ENCODE results near the gene KRTAP10-2.
"Not testable (repeated sequence)": the region's sequence is repeated elsewhere in the genome, so short reads cannot be mapped to it uniquely, and the experiment has no call there.

Gene KRTAP10-2

GRCh38 chr21:44503901-44504399 is 47.4 kb downstream of the KRTAP10-2 start:
- Histone ChIP-seq H3K27me3 (ENCODE audit: control insufficient read depth, insufficient read depth, low read length, poor library complexity, severe bottlenecking) (no peaks in the 10 kb centered on the region), H3K4me3 (ENCODE audit: insufficient read depth, low read depth, low read length) (no peak overlapping the region), H3K4me1 (ENCODE audit: control insufficient read depth, insufficient read depth, low read length) (peaks cover 11% of the 10 kb centered on the region), H3K36me3 (ENCODE audit: control insufficient read depth, insufficient read depth, low read length) (no peaks in the 10 kb centered on the region), H3K9me3 (ENCODE audit: control insufficient read depth, low read length) (no peaks in the 10 kb centered on the region), H3K27ac (ENCODE audit: insufficient read depth, low read depth, low read length, poor library complexity, severe bottlenecking) (no peak overlapping the region)
- 92 to 93% methylated on average over 20 of the region's 20 CpGs for WGBS, 2 experiments

- H3K27me3 ChIP-seq (ENCODE audit: control insufficient read depth, insufficient read depth, low read length, poor library complexity, severe bottlenecking); H3K36me3 ChIP-seq (ENCODE audit: control insufficient read depth, insufficient read depth, low read length); H3K27ac ChIP-seq (ENCODE audit: insufficient read depth, low read depth, low read length, poor library complexity, severe bottlenecking); H3K4me3 ChIP-seq (ENCODE audit: insufficient read depth, low read depth, low read length); H3K9me3 ChIP-seq (ENCODE audit: control insufficient read depth, low read length): not testable (repeated sequence)
- WGBS, 2 experiments: 91% methylated on average over 44 of the region's 44 CpGs
- H3K4me1 ChIP-seq (ENCODE audit: control insufficient read depth, insufficient read depth, low read length): peaks cover 11% of the 10 kb centered on the region
Measured at GRCh38 chr21:44503006-44503889, 48.1 kb downstream of the KRTAP10-2 start.

DNA sequence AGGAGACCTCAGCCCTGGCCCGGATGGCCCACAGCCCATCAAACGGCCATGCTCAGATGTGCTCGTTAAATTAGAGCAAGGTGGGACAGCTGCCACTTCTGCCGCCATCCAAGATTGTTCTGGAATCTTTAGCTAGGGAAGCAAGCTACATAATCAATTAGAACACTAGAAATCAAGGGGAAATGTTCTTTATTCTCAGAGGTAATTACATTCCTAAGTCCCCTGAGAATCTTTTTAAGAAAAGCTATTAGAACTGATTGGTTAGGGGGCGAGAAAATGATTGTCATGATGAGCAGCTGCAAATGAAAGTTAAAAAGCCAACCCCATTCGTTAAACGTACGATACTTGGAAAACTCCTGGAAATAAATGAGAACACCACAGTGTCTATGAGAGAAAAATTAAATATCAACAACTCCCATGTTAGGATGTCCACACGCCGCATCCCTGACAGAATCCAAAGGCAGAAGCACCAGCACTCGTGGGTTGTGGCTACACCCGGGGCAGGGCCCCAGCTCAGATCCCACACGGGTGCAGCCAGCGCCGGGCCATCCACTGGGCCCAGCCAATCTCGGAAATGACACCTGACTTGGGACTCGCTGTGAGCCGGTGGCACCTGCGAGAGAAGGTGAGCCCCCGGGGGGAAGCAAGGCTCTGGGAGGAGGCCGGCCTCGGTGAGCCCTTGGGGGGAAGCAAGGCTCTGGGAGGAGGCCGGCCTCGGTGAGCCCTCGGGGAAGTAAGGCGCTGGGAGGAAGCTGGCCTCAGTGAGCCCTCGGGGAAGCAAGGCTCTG is 48.9 kb downstream of the KRTAP10-2 start:
- Histone ChIP-seq H3K4me1 (ENCODE audit: control insufficient read depth, insufficient read depth, low read length) (peaks cover 16% of the 10 kb centered on the region), H3K27me3 (ENCODE audit: control insufficient read depth, insufficient read depth, low read length, poor library complexity, severe bottlenecking) (no peaks in the 10 kb centered on the region), H3K4me3 (ENCODE audit: insufficient read depth, low read depth, low read length) (no peak overlapping the region), H3K36me3 (ENCODE audit: control insufficient read depth, insufficient read depth, low read length) (no peaks in the 10 kb centered on the region), H3K9me3 (ENCODE audit: control insufficient read depth, low read length) (no peaks in the 10 kb centered on the region), H3K27ac (ENCODE audit: insufficient read depth, low read depth, low read length, poor library complexity, severe bottlenecking) (no peak overlapping the region)
- WGBS, 2 experiments: 92 to 93% methylated on average over 26 to 27 of the region's 27 CpGs

Data from ectodermal cell (in vitro differentiated cells).